Measurements from ENCODE around the gene FAM47E. TPM values are rescaled to one million over a fixed set of nuclear protein-coding genes. Genes with fewer than 3 reads are reported as not detected.
"Not testable (repeated sequence)": the region's sequence is repeated elsewhere in the genome, so short reads cannot be mapped to it uniquely, and the experiment has no call there.

Gene FAM47E
- total RNA-seq, 1 donor from 2014 or later = 3.0 TPM

GRCh38 chr4:76280488-76281441, 29.2 kb downstream of the FAM47E start:
- peak overlapping the region; percentile 30 for H3K27ac ChIP-seq (replicated peaks)
- H3K4me1 ChIP-seq = peaks cover 18% of the 10 kb centered on the region
- H3K27me3 ChIP-seq (ENCODE audit: low read depth) = no peaks in the 10 kb centered on the region
- intact Hi-C loops (cut with micrococcal nuclease) = no loop called here
- DNase-seq = no peak
- H3K4me3 ChIP-seq = no peak overlapping the region
- TF ChIP-seq CTCF (IDR thresholded peaks at IDR 0.05; ENCODE audit: borderline replicate concordance) = no peak
- no peaks in the 10 kb centered on the region for H3K36me3 ChIP-seq
- H3K9me3 ChIP-seq (replicated peaks) = peaks cover 2% of the 10 kb centered on the region

DNA sequence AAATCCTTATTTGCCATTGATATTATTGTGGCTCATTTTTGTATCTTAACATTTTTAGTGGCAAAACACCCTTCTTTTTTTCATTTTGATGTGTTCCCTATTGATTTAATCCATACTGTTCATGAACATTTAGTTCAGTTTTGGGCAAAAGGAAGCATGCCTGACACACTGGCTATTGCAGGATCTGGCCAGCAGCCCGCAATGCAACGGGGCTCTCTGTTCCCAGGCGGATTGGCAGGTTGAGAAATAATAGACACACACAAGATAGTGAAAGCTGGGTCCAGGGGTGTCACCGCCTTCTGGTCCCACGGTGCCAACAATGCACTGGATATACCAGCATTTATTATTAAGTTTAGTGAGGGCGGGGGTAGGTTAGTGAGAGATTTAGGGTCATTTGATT, 30.1 kb downstream of the FAM47E start:
- H3K4me3 ChIP-seq; H3K27me3 ChIP-seq (ENCODE audit: low read depth); H3K9me3 ChIP-seq (replicated peaks); H3K36me3 ChIP-seq; intact Hi-C loops (cut with micrococcal nuclease): not testable (repeated sequence)
- Histone ChIP-seq H3K4me1 (peaks cover 18% of the 10 kb centered on the region), H3K27ac (replicated peaks) (peak overlapping the region; percentile 39)
- peak; percentile 39 for DNase-seq

GRCh38 chr4:76282941-76283689, 31.6 kb downstream of the FAM47E start:
- Histone ChIP-seq H3K36me3 (no peaks in the 10 kb centered on the region), H3K27me3 (ENCODE audit: low read depth) (no peaks in the 10 kb centered on the region), H3K4me1 (peaks cover 18% of the 10 kb centered on the region), H3K27ac (replicated peaks) (no peak overlapping the region), H3K4me3 (no peak overlapping the region), H3K9me3 (replicated peaks) (peaks cover 7% of the 10 kb centered on the region)
- intact Hi-C loops (cut with micrococcal nuclease) = no loop called here
- DNase-seq = no peak
- TF ChIP-seq CTCF (IDR thresholded peaks at IDR 0.05; ENCODE audit: borderline replicate concordance) = no peak

DNA sequence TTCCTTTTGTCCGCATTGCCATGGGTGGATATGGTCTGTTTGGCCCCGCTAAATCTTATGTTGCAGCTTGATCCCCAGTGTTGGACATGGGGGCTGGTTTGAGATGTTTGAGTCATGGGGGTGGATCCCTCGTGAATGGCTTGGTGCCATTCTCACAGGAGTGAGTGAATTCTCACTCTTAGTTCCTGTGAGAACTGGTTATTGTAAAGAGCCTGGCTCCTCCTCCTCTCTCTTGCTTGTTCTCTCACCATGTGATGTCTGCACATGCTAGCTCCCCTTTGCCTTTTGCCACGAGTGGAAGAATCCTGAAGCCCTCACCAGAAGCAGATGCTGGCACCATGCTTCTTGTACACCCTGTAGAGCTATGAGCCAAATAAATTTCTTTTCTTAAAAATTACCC, 32.4 kb downstream of the FAM47E start:
- Histone ChIP-seq H3K27ac (replicated peaks) (no peak overlapping the region), H3K4me1 (peaks cover 18% of the 10 kb centered on the region), H3K9me3 (replicated peaks) (peaks cover 7% of the 10 kb centered on the region), H3K27me3 (ENCODE audit: low read depth) (no peaks in the 10 kb centered on the region), H3K4me3 (no peak overlapping the region), H3K36me3 (no peaks in the 10 kb centered on the region)
- DNase-seq = no peak
- intact Hi-C loops (cut with micrococcal nuclease) = no loop called here
- TF ChIP-seq CTCF (IDR thresholded peaks at IDR 0.05; ENCODE audit: borderline replicate concordance) = no peak

DNA sequence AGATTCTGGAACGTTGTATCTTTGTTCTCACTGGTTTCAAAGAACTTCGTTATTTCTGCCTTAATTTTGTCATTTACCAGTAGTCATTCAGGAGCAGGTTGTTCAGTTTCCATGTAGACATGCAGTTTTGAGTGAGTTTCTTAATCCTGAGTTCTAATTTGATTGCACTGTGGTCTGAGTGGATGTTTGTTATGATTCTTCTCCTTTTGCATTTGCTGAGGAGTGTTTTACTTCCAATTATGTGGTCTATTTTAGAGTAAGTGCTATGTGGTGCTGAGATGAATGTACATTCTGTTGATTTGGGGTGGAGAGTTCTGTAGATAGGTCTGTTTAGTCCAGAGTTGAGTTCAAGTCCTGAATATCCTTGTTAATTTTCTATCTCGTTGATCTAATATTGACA, 36.3 kb downstream of the FAM47E start:
- intact Hi-C loops (cut with micrococcal nuclease); DNase-seq; H3K9me3 ChIP-seq (replicated peaks); H3K4me1 ChIP-seq; H3K27ac ChIP-seq (replicated peaks); H3K36me3 ChIP-seq; H3K4me3 ChIP-seq; H3K27me3 ChIP-seq (ENCODE audit: low read depth): not testable (repeated sequence)

DNA sequence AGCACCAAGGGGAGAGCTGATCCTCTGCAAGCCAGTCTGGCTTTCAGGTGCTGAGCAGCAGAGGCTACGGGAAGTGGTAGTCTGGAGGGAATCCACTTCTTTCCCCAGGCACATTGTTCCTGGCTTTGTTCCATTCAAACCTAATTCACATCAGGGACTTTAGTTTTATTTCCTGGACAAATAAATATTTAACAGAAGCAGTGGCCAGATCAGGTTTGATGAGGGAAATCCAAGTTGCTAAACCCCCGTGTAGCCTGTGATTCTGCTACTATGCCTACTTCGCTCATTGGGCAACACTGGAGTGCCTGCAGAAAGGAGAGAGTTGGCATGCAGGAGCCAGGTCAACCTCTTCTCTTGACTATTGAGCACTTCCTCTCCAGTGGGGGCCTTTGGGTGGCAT, 41.2 kb downstream of the FAM47E start:
- Histone ChIP-seq H3K27ac (replicated peaks) (no peak overlapping the region), H3K4me3 (no peak overlapping the region), H3K27me3 (ENCODE audit: low read depth) (no peaks in the 10 kb centered on the region), H3K36me3 (no peaks in the 10 kb centered on the region), H3K9me3 (replicated peaks) (peaks cover 13% of the 10 kb centered on the region), H3K4me1 (no peaks in the 10 kb centered on the region)
- intact Hi-C loops (cut with micrococcal nuclease) = no loop called here
- no peak for DNase-seq
- TF ChIP-seq CTCF (IDR thresholded peaks at IDR 0.05; ENCODE audit: borderline replicate concordance) = no peak

Measured in left ventricle myocardium inferior (tissue), 1 donor.